Transverse colon (tissue), 4 donors: ENCODE data around the gene CCT3. TPM values are rescaled to one million over a fixed set of nuclear protein-coding genes. Genes with fewer than 3 reads are reported as not detected.

Experiments used
- DNase-seq: peaks from one replicate; pipeline ENCODE4 v3.0.0-alpha.2; 2019
- H3K27ac ChIP-seq, 4 donors: fragments of 200-600 bp; sonication (generic); 2 replicates each; pipeline ENCODE4 v1.5.1; 2016 to 2018; ENCODE audit warnings: inconsistent platforms in 4 of 4
- H3K27me3 ChIP-seq: fragments of 200-600 bp; sonication (generic); 2 replicates; pipeline ENCODE4 v1.5.1; 2017; ENCODE audit warnings: inconsistent platforms
- H3K36me3 ChIP-seq, 4 donors: fragments of 200-600 bp; sonication (generic); 2 replicates each; pipeline ENCODE4 v1.5.1; 2017 to 2019; ENCODE audit warnings: inconsistent platforms in 4 of 4
- H3K4me1 ChIP-seq, 4 donors: fragments of 200-600 bp; sonication (generic); 2 replicates each; pipeline ENCODE4 v1.5.1; 2017 to 2020; ENCODE audit warnings: inconsistent platforms in 4 of 4
- H3K4me3 ChIP-seq, 4 donors: fragments of 200-600 bp; sonication (generic); 1 replicate in 1 of 4; 2 replicates in 3 of 4; pipeline versions ENCODE4 v1.5.1 to v1.6.1; 2017 to 2019; ENCODE audit warnings: inconsistent platforms in 4 of 4
- H3K9me3 ChIP-seq, 2 donors: fragments of 200-600 bp; sonication (generic); 2 replicates each; pipeline ENCODE4 v1.5.1; 2017 to 2019; ENCODE audit warnings: inconsistent platforms in 2 of 2
- EP300 ChIP-seq: sonication (generic); formaldehyde crosslinking; IDR thresholded peaks from one replicate; pipeline ENCODE4 v1.6.1; 2017; ENCODE audit warnings: antibody characterized with exemption, low read depth
- POLR2A ChIP-seq: fragments of 450-650 bp; IDR thresholded peaks from one replicate; pipeline ENCODE4 v1.6.1; 2016; ENCODE audit warnings: antibody characterized with exemption, mild to moderate bottlenecking, moderate library complexity
- POLR2AphosphoS5 ChIP-seq, 3 donors: sonication (generic); formaldehyde crosslinking; IDR thresholded peaks; one replicate each; pipeline ENCODE4 v1.6.1; 2016; ENCODE audit warnings: antibody characterized with exemption in 3 of 3
- WGBS, 2 donors: methylation state at CpG; one replicate each; pipeline ENCODE4 v1.1.5; 2018; ENCODE audit warnings: low coverage in 1 of 2; 5-methylcytosine and 5-hydroxymethylcytosine counted together
- in situ Hi-C, 4 donors: fragments of 200-750 bp; cut with MboI; loops; one replicate each; pipeline versions ENCODE4 v1.15.0 to v1.15.1; 2017; ENCODE audit warnings: low sequenced_read_pairs in 3 of 4, low pct_ligation_motif_present in 1 of 4, low pct_unique_long_range_greater_than_20kb in 1 of 4
- intact Hi-C: fragments of 100-400 bp; cut with DNase I; formaldehyde crosslinking; loops from one replicate; pipeline ENCODE4 v1.15.1; 2023; ENCODE audit warnings: low total_unique reads
- total RNA-seq, 4 donors: library from RNA; depleted of rRNA; stranded (reverse); fragments of >200 nt; gene quantifications; one replicate each; pipeline ENCODE4 v1.1.0, GENCODE V29; 2016
- TF ChIP-seq, protein P1 (sequence below), 5 experiments: fragments of 200-600 bp in 3 of 5; fragments of 450-650 bp in 2 of 5; sonication (generic) in 3 of 5; IDR thresholded peaks; 1 replicate in 2 of 5; 2 replicates in 3 of 5; pipeline ENCODE4 v1.5.1; 2016 to 2017; ENCODE audit warnings: antibody characterized with exemption in 5 of 5, inconsistent platforms in 3 of 5, mild to moderate bottlenecking in 2 of 5, moderate library complexity in 1 of 5

CCT3 gene
- total RNA-seq, 4 donors from 2014 or later: 55.1 to 145 (median 90.7) TPM

- H3K27me3 ChIP-seq: peaks cover 73% of the 10 kb centered on the region
- DNase-seq: no peak
- TF ChIP-seq EP300 (no peak), POLR2AphosphoS5 (IDR thresholded peaks at IDR 0.05) (no peak), POLR2A (no peak)
- TF ChIP-seq, protein P1, sequence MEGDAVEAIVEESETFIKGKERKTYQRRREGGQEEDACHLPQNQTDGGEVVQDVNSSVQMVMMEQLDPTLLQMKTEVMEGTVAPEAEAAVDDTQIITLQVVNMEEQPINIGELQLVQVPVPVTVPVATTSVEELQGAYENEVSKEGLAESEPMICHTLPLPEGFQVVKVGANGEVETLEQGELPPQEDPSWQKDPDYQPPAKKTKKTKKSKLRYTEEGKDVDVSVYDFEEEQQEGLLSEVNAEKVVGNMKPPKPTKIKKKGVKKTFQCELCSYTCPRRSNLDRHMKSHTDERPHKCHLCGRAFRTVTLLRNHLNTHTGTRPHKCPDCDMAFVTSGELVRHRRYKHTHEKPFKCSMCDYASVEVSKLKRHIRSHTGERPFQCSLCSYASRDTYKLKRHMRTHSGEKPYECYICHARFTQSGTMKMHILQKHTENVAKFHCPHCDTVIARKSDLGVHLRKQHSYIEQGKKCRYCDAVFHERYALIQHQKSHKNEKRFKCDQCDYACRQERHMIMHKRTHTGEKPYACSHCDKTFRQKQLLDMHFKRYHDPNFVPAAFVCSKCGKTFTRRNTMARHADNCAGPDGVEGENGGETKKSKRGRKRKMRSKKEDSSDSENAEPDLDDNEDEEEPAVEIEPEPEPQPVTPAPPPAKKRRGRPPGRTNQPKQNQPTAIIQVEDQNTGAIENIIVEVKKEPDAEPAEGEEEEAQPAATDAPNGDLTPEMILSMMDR (IDR thresholded peaks at IDR 0.05): no peak
- WGBS, 2 donors: 90 to 100% methylated on average over 3 to 7 of the region's 7 CpGs
- in situ Hi-C loops (no loop called here), intact Hi-C loops (no loop called here)
- no peak overlapping the region for H3K27ac ChIP-seq
- H3K4me3 ChIP-seq: no peak overlapping the region
- H3K4me1 ChIP-seq: peaks cover 0 to 8% (median 3%) of the 10 kb centered on the region in 4 donors
- no peaks in the 10 kb centered on the region for H3K9me3 ChIP-seq
- no peaks in the 10 kb centered on the region for H3K36me3 ChIP-seq
These were observed 30.1 kb upstream of the CCT3 start for GRCh38 chr1:156368157-156368658.

- Histone ChIP-seq H3K4me1 (peaks cover 0 to 8% (median 3%) of the 10 kb centered on the region in 4 donors), H3K36me3 (no peaks in the 10 kb centered on the region), H3K27me3 (peaks cover 69% of the 10 kb centered on the region), H3K4me3 (no peak overlapping the region), H3K9me3 (no peaks in the 10 kb centered on the region), H3K27ac (no peak overlapping the region)
- intact Hi-C loops (no loop called here), in situ Hi-C loops (no loop called here)
- 81 to 91% methylated on average over 3 to 9 of the region's 9 CpGs for WGBS, 2 donors
- TF ChIP-seq, protein P1 (IDR thresholded peaks at IDR 0.05): no peak
- TF ChIP-seq POLR2A (no peak), POLR2AphosphoS5 (IDR thresholded peaks at IDR 0.05) (no peak), EP300 (no peak)
- no peak for DNase-seq
These were observed 29.5 kb upstream of the CCT3 start for GRCh38 chr1:156367383-156368156.

DNA sequence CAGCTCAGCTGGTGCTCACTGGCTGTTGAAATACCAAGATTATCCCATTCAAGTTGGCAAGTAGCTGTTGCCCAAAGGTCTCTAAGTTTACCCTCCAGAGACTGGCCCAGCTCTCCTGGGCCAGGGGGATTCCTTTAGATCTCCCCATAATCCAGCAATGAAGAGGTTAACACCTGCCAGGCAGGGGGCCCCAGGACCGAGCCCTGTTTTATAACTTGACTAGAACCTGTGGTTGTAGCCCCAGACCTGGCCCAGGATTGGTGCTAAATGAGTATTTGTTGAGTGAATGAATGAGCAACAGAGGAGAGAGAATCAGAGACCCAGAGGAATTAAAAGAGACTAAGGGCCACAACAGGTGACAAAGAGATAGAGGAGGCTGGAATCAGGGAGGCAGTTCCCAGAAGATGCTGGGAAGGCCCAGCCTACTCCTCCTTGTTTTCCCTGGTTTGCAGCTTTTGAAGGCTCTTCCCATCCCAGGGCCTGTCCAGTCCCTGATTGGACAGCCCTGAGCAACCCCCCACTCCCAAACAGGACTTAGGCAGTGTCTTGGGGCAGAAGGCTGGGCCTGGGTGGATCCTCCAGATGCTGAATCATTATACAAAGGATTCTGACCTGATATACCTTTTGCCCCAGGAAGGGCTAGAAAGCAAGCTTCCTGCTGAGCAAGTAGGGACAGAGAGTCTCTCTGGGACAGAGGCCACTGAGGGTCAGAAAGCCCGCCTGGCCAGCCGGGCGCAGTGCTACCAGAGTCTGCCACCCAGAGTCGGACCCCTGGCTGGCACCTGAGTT, 28.5 kb upstream of the CCT3 start:
- 63 to 75% methylated on average over 1 to 2 of the region's 5 CpGs for WGBS, 2 donors
- no peak for DNase-seq
- Histone ChIP-seq H3K27ac (no peak overlapping the region), H3K9me3 (no peaks in the 10 kb centered on the region), H3K27me3 (peaks cover 60% of the 10 kb centered on the region), H3K4me3 (no peak overlapping the region), H3K4me1 (peaks cover 0 to 8% (median 3%) of the 10 kb centered on the region in 4 donors), H3K36me3 (no peaks in the 10 kb centered on the region)
- in situ Hi-C loops (no loop called here), intact Hi-C loops (no loop called here)
- TF ChIP-seq EP300: no peak

DNA sequence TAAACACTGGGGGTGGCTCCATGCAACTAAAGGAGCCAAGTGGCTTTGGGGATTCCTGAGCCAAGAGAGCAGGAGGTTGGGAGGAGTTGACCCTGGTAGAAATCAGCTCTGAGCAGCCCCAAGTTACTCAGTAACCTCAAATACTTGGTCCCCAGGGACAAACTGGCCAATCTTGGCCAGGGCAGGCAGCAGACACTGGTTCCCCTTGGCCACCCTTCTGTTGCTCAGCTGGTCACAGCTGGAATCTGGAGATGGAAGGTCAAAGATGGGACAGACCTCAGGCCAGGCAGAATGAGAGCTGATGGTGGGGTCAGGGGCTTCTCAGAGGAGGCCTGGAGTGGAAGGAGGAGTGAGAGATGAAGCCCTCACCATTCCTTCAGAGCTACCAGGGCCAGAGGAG, 27.7 kb upstream of the CCT3 start:
- no peaks in the 10 kb centered on the region for H3K36me3 ChIP-seq
- H3K9me3 ChIP-seq: no peaks in the 10 kb centered on the region
- in situ Hi-C loops (no loop called here), intact Hi-C loops (no loop called here)
- no peak overlapping the region for H3K4me3 ChIP-seq
- peaks cover 55% of the 10 kb centered on the region for H3K27me3 ChIP-seq
- DNase-seq: no peak
- H3K27ac ChIP-seq: no peak overlapping the region
- peaks cover 0 to 8% (median 3%) of the 10 kb centered on the region in 4 donors for H3K4me1 ChIP-seq
- TF ChIP-seq, protein P1 (IDR thresholded peaks at IDR 0.05): no peak
- no peak for TF ChIP-seq POLR2A
- no peak for TF ChIP-seq POLR2AphosphoS5 (IDR thresholded peaks at IDR 0.05)
- no peak for TF ChIP-seq EP300
